Effector CD4-positive, alpha-beta T cell (primary cell): ENCODE measurements around the gene SULT1C3.
"Not testable (repeated sequence)": the region's sequence is repeated elsewhere in the genome, so short reads cannot be mapped to it uniquely, and the experiment has no call there.

Experiments used
- DNase-seq: peaks from one replicate; pipeline ENCODE4 v3.0.0-alpha.2; 2020

SULT1C3 gene

GRCh38 chr2:108244667-108245414, 5.1 kb downstream of the SULT1C3 start:
- DNase-seq, result no peak

- no peak for DNase-seq
These were observed 13.3 kb downstream of the SULT1C3 start for GRCh38 chr2:108253106-108253505.

- no peak for DNase-seq
These were observed 18.1 kb downstream of the SULT1C3 start for GRCh38 chr2:108257757-108258331.

- no peak for DNase-seq
These were observed 21.0 kb downstream of the SULT1C3 start for GRCh38 chr2:108260773-108261172.

- no peak for DNase-seq
These were observed 22.3 kb downstream of the SULT1C3 start for GRCh38 chr2:108262036-108262435.

GRCh38 chr2:108263401-108263800, 23.6 kb downstream of the SULT1C3 start:
- DNase-seq, result no peak

GRCh38 chr2:108266218-108266617, 26.4 kb downstream of the SULT1C3 start:
- no peak for DNase-seq

- no peak for DNase-seq
These were observed 27.3 kb downstream of the SULT1C3 start for GRCh38 chr2:108267101-108267500.

GRCh38 chr2:108268001-108268400, 28.2 kb downstream of the SULT1C3 start:
- DNase-seq, result no peak

- no peak for DNase-seq
These were observed 30.6 kb downstream of the SULT1C3 start for GRCh38 chr2:108270346-108270745.

- no peak for DNase-seq
These were observed 31.2 kb downstream of the SULT1C3 start for GRCh38 chr2:108270768-108271506.

- no peak for DNase-seq
These were observed 32.0 kb downstream of the SULT1C3 start for GRCh38 chr2:108271691-108272253.

GRCh38 chr2:108278631-108279030, 38.9 kb downstream of the SULT1C3 start:
- DNase-seq, result no peak

- DNase-seq, result no peak
These were observed 39.7 kb downstream of the SULT1C3 start for GRCh38 chr2:108279468-108279867.

GRCh38 chr2:108280466-108280865, 40.7 kb downstream of the SULT1C3 start:
- no peak for DNase-seq

- not testable (repeated sequence) for DNase-seq
These were observed 44.8 kb downstream of the SULT1C3 start for GRCh38 chr2:108284566-108284965.

GRCh38 chr2:108285616-108286015, 45.8 kb downstream of the SULT1C3 start:
- DNase-seq, result no peak

- no peak for DNase-seq
These were observed 47.4 kb downstream of the SULT1C3 start for GRCh38 chr2:108287169-108287568.

- no peak for DNase-seq
These were observed 48.9 kb downstream of the SULT1C3 start, which contains the start of gene SULT1C2 for GRCh38 chr2:108288534-108289106. TSS of gene SULT1C2 (plus strand) at chr2:108288895. CDS start at chr2:108293668, 4,773 bp downstream.

- no peak for DNase-seq
These were observed 54.1 kb downstream of the SULT1C3 start for GRCh38 chr2:108293850-108294249.

- no peak for DNase-seq
These were observed 57.8 kb downstream of the SULT1C3 start for GRCh38 chr2:108297436-108298141.

GRCh38 chr2:108301558-108301957, 61.8 kb downstream of the SULT1C3 start:
- no peak for DNase-seq
